GM12878 (cell line): Measurements from ENCODE around the gene KCNMB2. TPM values are rescaled to one million over a fixed set of nuclear protein-coding genes. Genes with fewer than 3 reads are reported as not detected.

ENCODE experiments used
- ATAC-seq: fragments of 200-7000 bp; cut with Tn5 transposase; 3 replicates; pipeline ENCODE4 v1.9.1; 2020; ENCODE audit warnings: mild to moderate bottlenecking, moderate library complexity
- BruUV-seq: library from RNA; stranded (reverse); fragments of 400-500 nt; replicated peaks from 2 replicates; lab custom pipeline; 2021; lab: Mats Ljungman, UMichigan
- CTCF ChIA-PET: fragments of 300-600 bp; sonication (Branson Sonifier 250); formaldehyde crosslinking; extraction: SDS; loops from one replicate; lab custom pipeline; 2021; ENCODE audit warnings: inconsistent platforms; lab: Yijun Ruan, JAX
- POLR2A ChIA-PET: fragments of 350-600 bp; formaldehyde crosslinking; extraction: SDS; loops from one replicate; lab custom pipeline; 2021; ENCODE audit warnings: inconsistent platforms; lab: Charles Lee
- RAD21 ChIA-PET: fragments of 300-600 bp; sonication (Branson Sonifier 250); formaldehyde crosslinking; loops from one replicate; lab custom pipeline; 2023; ENCODE audit warnings: antibody characterized with exemption; ENCODE audit not compliant: unreplicated experiment; lab: Charles Lee
- SMC1A ChIA-PET: fragments of 300-600 bp; sonication (Branson Sonifier 250); formaldehyde crosslinking; loops from one replicate; lab custom pipeline; 2023; ENCODE audit not compliant: unreplicated experiment, uncharacterized antibody; lab: Charles Lee
- DNase-seq: peaks from one replicate; pipeline ENCODE4 v3.0.0-alpha.2; 2011; ENCODE audit warnings: low read depth, low spot score
- FAIRE-seq: peaks from 3 replicates; lab custom pipeline; 2011; peaks lifted over from hg19 to GRCh38; lab: Jason Lieb, UNC
- H2AFZ ChIP-seq: 2 replicates; pipeline ENCODE4 v1.6.0; 2011; ENCODE audit warnings: low read depth, low read length, control low read depth; ENCODE audit not compliant: control insufficient read depth
- H3K27ac ChIP-seq: 2 replicates; pipeline ENCODE4 v1.5.1; 2011; ENCODE audit warnings: control low read depth; ENCODE audit not compliant: control insufficient read depth, insufficient read depth
- H3K27me3 ChIP-seq, 2 experiments: replicated peaks in 1 of 2; 2 replicates each; pipeline versions ENCODE4 v1.6.0 to v1.6.1; 2011; ENCODE audit warnings: low read length in 1 of 2; ENCODE audit not compliant: control insufficient read depth in 2 of 2, insufficient read depth in 2 of 2
- H3K36me3 ChIP-seq, 2 experiments: 2 replicates each; pipeline ENCODE4 v1.5.1; 2011; ENCODE audit warnings: low read length in 1 of 2; ENCODE audit not compliant: control insufficient read depth in 2 of 2, insufficient read depth in 2 of 2
- H3K4me1 ChIP-seq: 2 replicates; pipeline ENCODE4 v1.6.1; 2011; ENCODE audit warnings: mild to moderate bottlenecking, low read length, moderate library complexity, mixed read lengths; ENCODE audit not compliant: control insufficient read depth, insufficient read depth
- H3K4me2 ChIP-seq: 2 replicates; pipeline ENCODE4 v1.6.0; 2011; ENCODE audit warnings: control low read depth; ENCODE audit not compliant: control insufficient read depth, insufficient read depth
- H3K4me3 ChIP-seq: fragments of 200-600 bp; sonication (generic); 2 replicates; pipeline ENCODE4 v1.5.1; 2016
- H3K79me2 ChIP-seq: 2 replicates; pipeline ENCODE4 v1.6.0; 2011; ENCODE audit warnings: low read length; ENCODE audit not compliant: control insufficient read depth, insufficient read depth
- H3K9ac ChIP-seq: 2 replicates; pipeline ENCODE4 v1.8.0; 2011; ENCODE audit warnings: low read length, control low read depth, mixed read lengths; ENCODE audit not compliant: control insufficient read depth, insufficient read depth
- H3K9me3 ChIP-seq: replicated peaks from 3 replicates; pipeline ENCODE4 v1.5.1; 2011; ENCODE audit warnings: mild to moderate bottlenecking, low read length; ENCODE audit not compliant: control insufficient read depth, insufficient read depth
- H4K20me1 ChIP-seq: 2 replicates; pipeline ENCODE4 v1.6.0; 2011; ENCODE audit not compliant: control insufficient read depth, insufficient read depth
- BRCA1 ChIP-seq: IDR thresholded peaks from 2 replicates; pipeline ENCODE4 v1.6.1; 2011; ENCODE audit warnings: low read depth, low read length, improper control_type of control experiment
- EZH2 ChIP-seq: IDR thresholded peaks from 2 replicates; pipeline ENCODE4 v1.6.1; 2012; ENCODE audit warnings: low read depth, mild to moderate bottlenecking, control low read depth, inconsistent platforms, low read length, borderline replicate concordance; ENCODE audit not compliant: control insufficient read depth
- IRF4 ChIP-seq: IDR thresholded peaks from 2 replicates; pipeline ENCODE4 v1.6.1; 2011; ENCODE audit warnings: low read depth, low read length
- MTA3 ChIP-seq: IDR thresholded peaks from 2 replicates; pipeline ENCODE4 v1.6.1; 2012; ENCODE audit warnings: low read length, inconsistent platforms, borderline replicate concordance
- NR2F1 ChIP-seq: fragments of 450-650 bp; conservative IDR thresholded peaks from 2 replicates; pipeline ENCODE4 v1.6.1; 2017; ENCODE audit warnings: mild to moderate bottlenecking
- SREBF2 ChIP-seq: IDR thresholded peaks from 2 replicates; pipeline ENCODE4 v1.6.1; 2012; ENCODE audit warnings: mild to moderate bottlenecking, low read length
- STAT3 ChIP-seq: IDR thresholded peaks from 2 replicates; pipeline ENCODE4 v1.6.1; 2011; ENCODE audit warnings: low read depth, low read length, improper control_type of control experiment
- TARDBP ChIP-seq: IDR thresholded peaks from 2 replicates; pipeline ENCODE4 v1.6.1; 2016; ENCODE audit warnings: borderline replicate concordance
- ZSCAN29 ChIP-seq: fragments of 450-650 bp; IDR thresholded peaks from 2 replicates; pipeline ENCODE4 v1.6.1; 2017; ENCODE audit warnings: mild to moderate bottlenecking, moderate library complexity
- WGBS: methylation state at CpG from one replicate; pipeline ENCODE4 v1.1.6; 2016; ENCODE audit warnings: low lambda C conversion rate; ENCODE audit not compliant: insufficient replicate concordance, insufficient coverage; ENCODE audit errors: missing lambda C conversion rate; 5-methylcytosine and 5-hydroxymethylcytosine counted together
- in situ Hi-C: fragments of 300-500 bp; cut with MboI; formaldehyde crosslinking; loops from 9 replicates; pipeline ENCODE4 v1.14.3; 2018; ENCODE audit warnings: mixed read lengths
- intact Hi-C: fragments of 100-400 bp; cut with micrococcal nuclease; formaldehyde crosslinking; loops from one replicate; pipeline ENCODE4 v1.14.2; 2022; ENCODE audit not compliant: unreplicated experiment
- polyA plus RNA-seq, 11 experiments: library from polyadenylated mRNA; depleted of rRNA in 4 of 11; unstranded in 6 of 11; stranded (reverse) in 5 of 11; fragments of >200 nt; fragmentation: Nextera tagmentation in 4 of 11; fragmentation: Illumina TruSeq in 1 of 11; extraction: Ambion mirVana in 4 of 11; extraction: Trizol in 1 of 11; gene quantifications; 1 replicate in 1 of 11; 2 replicates in 10 of 11; pipeline versions ENCODE4 v1.2.1 to v1.2.3, GENCODE V29; 2011 to 2016; ENCODE audit warnings: inconsistent platforms in 2 of 11, missing spikeins in 2 of 11, low read depth in 1 of 11
- total RNA-seq, 4 experiments: library from RNA; depleted of rRNA in 3 of 4; stranded (reverse); fragments of >200 nt in 3 of 4; fragmentation: Illumina TruSeq in 1 of 4; extraction: Trizol in 1 of 4; gene quantifications; 2 replicates each; pipeline versions ENCODE4 v1.2.1 to v1.2.3, GENCODE V29; 2013 to 2021
- TF ChIP-seq, protein P1 (sequence below): IDR thresholded peaks from 2 replicates; pipeline ENCODE4 v1.6.1; 2011; ENCODE audit warnings: low read depth, low read length, improper control_type of control experiment, borderline replicate concordance
- TF ChIP-seq, protein P2 (sequence below): fragments of 450-650 bp; IDR thresholded peaks from 2 replicates; pipeline ENCODE4 v1.6.1; 2014; ENCODE audit warnings: mild to moderate bottlenecking
- TF ChIP-seq, protein P3 (sequence below): IDR thresholded peaks from 2 replicates; pipeline ENCODE4 v1.6.1; 2012; ENCODE audit warnings: low read length, inconsistent platforms
- TF ChIP-seq, protein P4 (sequence below): IDR thresholded peaks from 2 replicates; pipeline ENCODE4 v1.6.1; 2012; ENCODE audit warnings: mild to moderate bottlenecking, low read depth, low read length
- TF ChIP-seq, protein P5 (sequence below): fragments of 450-650 bp; IDR thresholded peaks from 2 replicates; pipeline ENCODE4 v1.6.1; 2017; ENCODE audit warnings: mild to moderate bottlenecking, moderate library complexity

Gene KCNMB2
- total and polyA plus RNA-seq, 10 of the 15 experiments (the other 5 are each of a cell fraction or from before 2014, with no cell fraction given) = 0.22 to 18.8 (median 11.0) TPM

DNA sequence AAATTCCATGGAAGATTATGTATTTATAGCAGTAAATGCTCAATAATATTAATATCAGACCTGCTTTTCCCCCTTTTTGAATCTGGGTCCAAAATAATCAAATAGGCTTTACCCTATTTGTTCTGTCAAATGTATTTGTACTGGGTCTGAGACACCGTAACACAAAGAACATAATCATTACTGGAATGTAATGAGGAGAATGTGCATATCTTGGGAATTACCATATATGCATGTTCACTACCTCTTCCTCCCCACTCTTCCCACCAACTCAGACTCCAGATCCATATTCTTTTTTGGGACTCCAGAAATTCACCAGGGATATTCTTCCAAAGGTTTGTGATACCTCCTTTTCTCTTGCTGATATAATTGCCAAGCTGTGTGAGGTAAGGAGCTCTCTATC is 237.1 kb downstream of the KCNMB2 start:
- FAIRE-seq (no peak), DNase-seq (no peak), ATAC-seq (no peak)
- Histone ChIP-seq H3K79me2 (no peaks in the 10 kb centered on the region), H3K4me2 (no peak overlapping the region), H3K27ac (no peak overlapping the region), H4K20me1 (no peaks in the 10 kb centered on the region), H3K4me3 (no peak overlapping the region), H3K27me3 (no peaks in the 10 kb centered on the region), H2AFZ (no peak overlapping the region), H3K9ac (no peak overlapping the region), H3K36me3 (no peaks in the 10 kb centered on the region), H3K9me3 (peaks cover 5% of the 10 kb centered on the region; the same call in 2 of the 3 replicates), H3K4me1 (no peaks in the 10 kb centered on the region; the same call in 1 of the 2 replicates)
- WGBS = 94% methylated on average over 1 of the region's 1 CpG
- ChIA-PET POLR2A (no interaction called here), SMC1A (interaction anchor here (2.1 kb wide), 1 partner anchor 12 kb away, joined by 4 read pairs; no protein-coding TSS in a partner anchor), CTCF (interaction anchor here (0.6 kb wide), 1 partner anchor 100 kb away, joined by 3 read pairs; no protein-coding TSS in a partner anchor), RAD21 (no interaction called here)
- intact Hi-C loops (no loop called here), in situ Hi-C loops (no loop called here)
- no TSS peak for BruUV-seq
- TF ChIP-seq STAT3 (no peak), ZSCAN29 (no peak), MTA3 (no peak), IRF4 (no peak), TARDBP (no peak), BRCA1 (no peak), EZH2 (no peak), SREBF2 (no peak), NR2F1 (no peak)
- TF ChIP-seq, protein P1, sequence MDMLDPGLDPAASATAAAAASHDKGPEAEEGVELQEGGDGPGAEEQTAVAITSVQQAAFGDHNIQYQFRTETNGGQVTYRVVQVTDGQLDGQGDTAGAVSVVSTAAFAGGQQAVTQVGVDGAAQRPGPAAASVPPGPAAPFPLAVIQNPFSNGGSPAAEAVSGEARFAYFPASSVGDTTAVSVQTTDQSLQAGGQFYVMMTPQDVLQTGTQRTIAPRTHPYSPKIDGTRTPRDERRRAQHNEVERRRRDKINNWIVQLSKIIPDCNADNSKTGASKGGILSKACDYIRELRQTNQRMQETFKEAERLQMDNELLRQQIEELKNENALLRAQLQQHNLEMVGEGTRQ = no peak
- TF ChIP-seq, protein P2, sequence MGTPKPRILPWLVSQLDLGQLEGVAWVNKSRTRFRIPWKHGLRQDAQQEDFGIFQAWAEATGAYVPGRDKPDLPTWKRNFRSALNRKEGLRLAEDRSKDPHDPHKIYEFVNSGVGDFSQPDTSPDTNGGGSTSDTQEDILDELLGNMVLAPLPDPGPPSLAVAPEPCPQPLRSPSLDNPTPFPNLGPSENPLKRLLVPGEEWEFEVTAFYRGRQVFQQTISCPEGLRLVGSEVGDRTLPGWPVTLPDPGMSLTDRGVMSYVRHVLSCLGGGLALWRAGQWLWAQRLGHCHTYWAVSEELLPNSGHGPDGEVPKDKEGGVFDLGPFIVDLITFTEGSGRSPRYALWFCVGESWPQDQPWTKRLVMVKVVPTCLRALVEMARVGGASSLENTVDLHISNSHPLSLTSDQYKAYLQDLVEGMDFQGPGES = no peak
- TF ChIP-seq, protein P3, sequence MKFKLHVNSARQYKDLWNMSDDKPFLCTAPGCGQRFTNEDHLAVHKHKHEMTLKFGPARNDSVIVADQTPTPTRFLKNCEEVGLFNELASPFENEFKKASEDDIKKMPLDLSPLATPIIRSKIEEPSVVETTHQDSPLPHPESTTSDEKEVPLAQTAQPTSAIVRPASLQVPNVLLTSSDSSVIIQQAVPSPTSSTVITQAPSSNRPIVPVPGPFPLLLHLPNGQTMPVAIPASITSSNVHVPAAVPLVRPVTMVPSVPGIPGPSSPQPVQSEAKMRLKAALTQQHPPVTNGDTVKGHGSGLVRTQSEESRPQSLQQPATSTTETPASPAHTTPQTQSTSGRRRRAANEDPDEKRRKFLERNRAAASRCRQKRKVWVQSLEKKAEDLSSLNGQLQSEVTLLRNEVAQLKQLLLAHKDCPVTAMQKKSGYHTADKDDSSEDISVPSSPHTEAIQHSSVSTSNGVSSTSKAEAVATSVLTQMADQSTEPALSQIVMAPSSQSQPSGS = no peak
- TF ChIP-seq, protein P4, sequence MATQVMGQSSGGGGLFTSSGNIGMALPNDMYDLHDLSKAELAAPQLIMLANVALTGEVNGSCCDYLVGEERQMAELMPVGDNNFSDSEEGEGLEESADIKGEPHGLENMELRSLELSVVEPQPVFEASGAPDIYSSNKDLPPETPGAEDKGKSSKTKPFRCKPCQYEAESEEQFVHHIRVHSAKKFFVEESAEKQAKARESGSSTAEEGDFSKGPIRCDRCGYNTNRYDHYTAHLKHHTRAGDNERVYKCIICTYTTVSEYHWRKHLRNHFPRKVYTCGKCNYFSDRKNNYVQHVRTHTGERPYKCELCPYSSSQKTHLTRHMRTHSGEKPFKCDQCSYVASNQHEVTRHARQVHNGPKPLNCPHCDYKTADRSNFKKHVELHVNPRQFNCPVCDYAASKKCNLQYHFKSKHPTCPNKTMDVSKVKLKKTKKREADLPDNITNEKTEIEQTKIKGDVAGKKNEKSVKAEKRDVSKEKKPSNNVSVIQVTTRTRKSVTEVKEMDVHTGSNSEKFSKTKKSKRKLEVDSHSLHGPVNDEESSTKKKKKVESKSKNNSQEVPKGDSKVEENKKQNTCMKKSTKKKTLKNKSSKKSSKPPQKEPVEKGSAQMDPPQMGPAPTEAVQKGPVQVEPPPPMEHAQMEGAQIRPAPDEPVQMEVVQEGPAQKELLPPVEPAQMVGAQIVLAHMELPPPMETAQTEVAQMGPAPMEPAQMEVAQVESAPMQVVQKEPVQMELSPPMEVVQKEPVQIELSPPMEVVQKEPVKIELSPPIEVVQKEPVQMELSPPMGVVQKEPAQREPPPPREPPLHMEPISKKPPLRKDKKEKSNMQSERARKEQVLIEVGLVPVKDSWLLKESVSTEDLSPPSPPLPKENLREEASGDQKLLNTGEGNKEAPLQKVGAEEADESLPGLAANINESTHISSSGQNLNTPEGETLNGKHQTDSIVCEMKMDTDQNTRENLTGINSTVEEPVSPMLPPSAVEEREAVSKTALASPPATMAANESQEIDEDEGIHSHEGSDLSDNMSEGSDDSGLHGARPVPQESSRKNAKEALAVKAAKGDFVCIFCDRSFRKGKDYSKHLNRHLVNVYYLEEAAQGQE = no peak
- TF ChIP-seq, protein P5, sequence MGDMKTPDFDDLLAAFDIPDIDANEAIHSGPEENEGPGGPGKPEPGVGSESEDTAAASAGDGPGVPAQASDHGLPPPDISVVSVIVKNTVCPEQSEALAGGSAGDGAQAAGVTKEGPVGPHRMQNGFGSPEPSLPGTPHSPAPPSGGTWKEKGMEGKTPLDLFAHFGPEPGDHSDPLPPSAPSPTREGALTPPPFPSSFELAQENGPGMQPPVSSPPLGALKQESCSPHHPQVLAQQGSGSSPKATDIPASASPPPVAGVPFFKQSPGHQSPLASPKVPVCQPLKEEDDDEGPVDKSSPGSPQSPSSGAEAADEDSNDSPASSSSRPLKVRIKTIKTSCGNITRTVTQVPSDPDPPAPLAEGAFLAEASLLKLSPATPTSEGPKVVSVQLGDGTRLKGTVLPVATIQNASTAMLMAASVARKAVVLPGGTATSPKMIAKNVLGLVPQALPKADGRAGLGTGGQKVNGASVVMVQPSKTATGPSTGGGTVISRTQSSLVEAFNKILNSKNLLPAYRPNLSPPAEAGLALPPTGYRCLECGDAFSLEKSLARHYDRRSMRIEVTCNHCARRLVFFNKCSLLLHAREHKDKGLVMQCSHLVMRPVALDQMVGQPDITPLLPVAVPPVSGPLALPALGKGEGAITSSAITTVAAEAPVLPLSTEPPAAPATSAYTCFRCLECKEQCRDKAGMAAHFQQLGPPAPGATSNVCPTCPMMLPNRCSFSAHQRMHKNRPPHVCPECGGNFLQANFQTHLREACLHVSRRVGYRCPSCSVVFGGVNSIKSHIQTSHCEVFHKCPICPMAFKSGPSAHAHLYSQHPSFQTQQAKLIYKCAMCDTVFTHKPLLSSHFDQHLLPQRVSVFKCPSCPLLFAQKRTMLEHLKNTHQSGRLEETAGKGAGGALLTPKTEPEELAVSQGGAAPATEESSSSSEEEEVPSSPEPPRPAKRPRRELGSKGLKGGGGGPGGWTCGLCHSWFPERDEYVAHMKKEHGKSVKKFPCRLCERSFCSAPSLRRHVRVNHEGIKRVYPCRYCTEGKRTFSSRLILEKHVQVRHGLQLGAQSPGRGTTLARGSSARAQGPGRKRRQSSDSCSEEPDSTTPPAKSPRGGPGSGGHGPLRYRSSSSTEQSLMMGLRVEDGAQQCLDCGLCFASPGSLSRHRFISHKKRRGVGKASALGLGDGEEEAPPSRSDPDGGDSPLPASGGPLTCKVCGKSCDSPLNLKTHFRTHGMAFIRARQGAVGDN = no peak
